B cell (primary cell): ENCODE data around the gene PPFIA4. TPM values are rescaled to one million over a fixed set of nuclear protein-coding genes. Genes with fewer than 3 reads are reported as not detected.

Source experiments
- ATAC-seq: fragments of 200-7000 bp; cut with Tn5 transposase; one replicate; pipeline ENCODE4 v1.10.0; 2021; ENCODE audit warnings: low read depth, mild to moderate bottlenecking, moderate number of reproducible peaks, moderate library complexity
- CTCF ChIA-PET: fragments of 350-600 bp; sonication (Branson Sonifier 250); formaldehyde crosslinking; loops from one replicate; lab custom pipeline; 2021; ENCODE audit warnings: antibody characterized with exemption, inconsistent platforms; lab: Charles Lee
- POLR2A ChIA-PET: fragments of 350-600 bp; sonication (Branson Sonifier 250); formaldehyde crosslinking; loops from one replicate; lab custom pipeline; 2021; ENCODE audit warnings: antibody characterized with exemption; lab: Charles Lee
- DNase-seq: peaks from one replicate; pipeline ENCODE4 v3.0.0; 2013
- H2AFZ ChIP-seq: 2 replicates; pipeline ENCODE4 v1.6.1; 2012; ENCODE audit warnings: mild to moderate bottlenecking, low read depth, low read length; ENCODE audit not compliant: insufficient read depth, poor library complexity, severe bottlenecking
- H3K27ac ChIP-seq, 2 donors: 1 replicate in 1 of 2; 2 replicates in 1 of 2; pipeline ENCODE4 v1.5.1; 2012 to 2013; ENCODE audit warnings: low read length in 2 of 2, mild to moderate bottlenecking in 2 of 2, moderate library complexity in 1 of 2
- H3K27me3 ChIP-seq, 4 experiments: fragments of 200-600 bp in 1 of 4; sonication (generic) in 1 of 4; replicated peaks in 1 of 4; 1 replicate in 2 of 4; 2 replicates in 2 of 4; pipeline versions ENCODE4 v1.6.1 to v1.7.0; 2013 to 2016; ENCODE audit warnings: low read length in 3 of 4, mild to moderate bottlenecking in 2 of 4, mixed read lengths in 1 of 4, moderate library complexity in 1 of 4; ENCODE audit not compliant: insufficient read depth in 4 of 4, control insufficient read depth in 3 of 4; ENCODE audit errors: control extremely low read depth in 1 of 4
- H3K36me3 ChIP-seq, 2 experiments: replicated peaks in 1 of 2; 1 replicate in 1 of 2; 2 replicates in 1 of 2; pipeline versions ENCODE4 v1.6.1 to v1.7.1; 2013; ENCODE audit warnings: low read length in 1 of 2; ENCODE audit not compliant: insufficient read depth in 2 of 2, control insufficient read depth in 1 of 2; ENCODE audit errors: control extremely low read depth in 1 of 2, extremely low read depth in 1 of 2
- H3K4me1 ChIP-seq, 2 donors: fragments of 200-600 bp in 1 of 2; sonication (generic) in 1 of 2; 1 replicate in 1 of 2; 2 replicates in 1 of 2; pipeline versions ENCODE4 v1.5.1 to v1.6.1; 2013 to 2017; ENCODE audit warnings: low read length in 2 of 2; ENCODE audit not compliant: control insufficient read depth in 2 of 2, insufficient read depth in 2 of 2
- H3K4me2 ChIP-seq: replicated peaks from 2 replicates; pipeline ENCODE3; 2012; ENCODE audit warnings: mild to moderate bottlenecking, low read depth, low read length; ENCODE audit not compliant: poor library complexity, severe bottlenecking
- H3K4me3 ChIP-seq, 5 experiments: fragments of 200-600 bp in 1 of 5; sonication (generic) in 1 of 5; 1 replicate in 3 of 5; 2 replicates in 2 of 5; pipeline versions ENCODE4 v1.5.1 to v1.7.0; 2011 to 2016; ENCODE audit warnings: low read length in 4 of 5, mild to moderate bottlenecking in 4 of 5, low read depth in 2 of 5, control low read depth in 1 of 5, moderate library complexity in 1 of 5; ENCODE audit not compliant: insufficient read depth in 1 of 5; ENCODE audit errors: control extremely low read depth in 1 of 5, extremely low read depth in 1 of 5
- H3K79me2 ChIP-seq: fragments of 200-600 bp; sonication (generic); one replicate; pipeline ENCODE4 v1.6.0; 2016; ENCODE audit warnings: low read length; ENCODE audit not compliant: control insufficient read depth, insufficient read depth
- H3K9ac ChIP-seq: fragments of 200-600 bp; sonication (generic); 2 replicates; pipeline ENCODE4 v1.6.1; 2017; ENCODE audit warnings: mild to moderate bottlenecking, low read length, moderate library complexity
- H3K9me3 ChIP-seq, 3 donors: one replicate each; pipeline versions ENCODE4 v1.6.1 to v1.7.1; 2013; ENCODE audit warnings: low read length in 2 of 3; ENCODE audit not compliant: control insufficient read depth in 2 of 3, insufficient read depth in 1 of 3; ENCODE audit errors: control extremely low read depth in 1 of 3
- H4K20me1 ChIP-seq: 2 replicates; pipeline ENCODE4 v1.6.0; 2012; ENCODE audit warnings: mild to moderate bottlenecking, low read length; ENCODE audit not compliant: insufficient read depth, control insufficient read depth, poor library complexity, severe bottlenecking
- H3K27ac Mint-ChIP-seq: one replicate; pipeline ENCODE4 v1.8.0; 2021; ENCODE audit warnings: mixed read lengths
- H3K27me3 Mint-ChIP-seq: one replicate; pipeline ENCODE4 v1.8.0; 2021; ENCODE audit warnings: mixed read lengths
- H3K4me1 Mint-ChIP-seq: one replicate; pipeline ENCODE4 v1.8.0; 2021; ENCODE audit warnings: mixed read lengths
- H3K4me3 Mint-ChIP-seq: one replicate; pipeline ENCODE4 v1.8.0; 2021; ENCODE audit warnings: mixed read lengths
- H3K9me3 Mint-ChIP-seq: one replicate; pipeline ENCODE4 v1.8.0; 2022; ENCODE audit warnings: mixed read lengths; ENCODE audit not compliant: insufficient read depth
- CTCF ChIP-seq: fragments of 200-600 bp; IDR thresholded peaks from one replicate; pipeline ENCODE4 v1.8.0; 2022; ENCODE audit warnings: antibody characterized with exemption, mild to moderate bottlenecking
- EZH2 ChIP-seq: IDR thresholded peaks from 2 replicates; pipeline ENCODE4 v1.6.1; 2012; ENCODE audit warnings: borderline replicate concordance, low read depth, mild to moderate bottlenecking, moderate library complexity, low read length; ENCODE audit not compliant: insufficient read depth, poor library complexity, severe bottlenecking
- WGBS: methylation state at CpG from one replicate; pipeline ENCODE4 v1.1.5; 2013; ENCODE audit warnings: missing lambda C conversion rate; ENCODE audit not compliant: insufficient coverage; 5-methylcytosine and 5-hydroxymethylcytosine counted together
- intact Hi-C: fragments of 100-400 bp; cut with micrococcal nuclease; formaldehyde crosslinking; loops from one replicate; pipeline ENCODE4 v1.10.0; 2022
- polyA plus RNA-seq: library from polyadenylated mRNA; depleted of rRNA; stranded (reverse); fragments of >200 nt; gene quantifications from 2 replicates; pipeline ENCODE4 v1.2.3, GENCODE V29; 2012
- total RNA-seq, 2 donors: library from RNA; stranded (reverse); fragments of 120-200 nt in 1 of 2; gene quantifications; 1 replicate in 1 of 2; 2 replicates in 1 of 2; pipeline versions ENCODE4 v1.2.3 to v1.2.4, GENCODE V29; 2013 to 2022

Gene PPFIA4
- total and polyA plus RNA-seq, 2 donors (not counting 1 experiment from before 2014, with no cell fraction given), result 0.09 to 0.62 TPM

DNA sequence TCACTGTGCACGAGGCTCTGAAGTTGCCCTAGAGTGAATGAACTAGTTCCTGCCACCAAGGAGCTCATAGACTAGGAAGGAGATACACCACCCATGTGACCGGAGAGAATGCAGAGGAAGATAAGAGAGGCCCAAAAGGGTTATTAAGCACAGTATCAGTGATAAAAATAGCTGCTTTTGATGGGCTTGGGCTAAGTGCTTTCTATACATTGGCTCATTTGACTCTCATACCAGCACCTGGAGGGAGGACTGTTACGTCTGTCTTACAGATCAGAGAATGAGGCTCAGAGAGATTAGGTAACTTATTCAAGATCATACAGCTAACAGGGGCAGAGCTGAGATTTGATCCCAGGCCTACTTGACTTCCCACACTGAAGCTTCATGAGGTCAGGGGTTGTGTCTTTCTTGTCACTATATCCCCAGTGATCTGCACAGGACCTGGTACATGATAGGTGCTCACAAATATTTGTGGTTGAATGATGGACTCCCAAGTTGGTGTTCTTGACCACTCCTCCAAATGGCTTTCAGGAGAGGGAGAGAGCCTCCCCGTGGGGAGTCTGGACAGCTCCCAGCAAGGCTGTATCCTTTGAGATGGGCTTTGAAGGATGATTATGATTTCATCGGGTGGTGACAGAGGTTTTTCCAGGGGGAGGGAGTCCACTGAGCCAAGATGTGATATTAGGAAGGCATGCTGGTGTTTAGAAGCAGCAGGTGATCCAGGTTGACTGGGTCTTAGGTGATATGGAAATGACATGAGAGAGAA is 14.4 kb downstream of the PPFIA4 start:
- Histone ChIP-seq H3K4me3 (no peak overlapping the region), H2AFZ (no peak overlapping the region), H3K36me3 (no peaks in the 10 kb centered on the region), H3K27ac (no peak overlapping the region), H3K4me1 (peaks cover 0 to 2% of the 10 kb centered on the region in 2 donors), H3K4me2 (no peak overlapping the region), H3K27me3 (peaks cover 0 to 7% (median 2%) of the 10 kb centered on the region in 4 experiments), H3K9ac (no peak overlapping the region), H3K9me3 (no peaks in the 10 kb centered on the region), H4K20me1 (no peaks in the 10 kb centered on the region), H3K79me2 (no peaks in the 10 kb centered on the region)
- Mint-ChIP-seq H3K4me1 (peaks cover 1% of the 10 kb centered on the region), H3K27ac (no peak overlapping the region), H3K4me3 (no peak overlapping the region), H3K9me3 (no peaks in the 10 kb centered on the region), H3K27me3 (peaks cover 12% of the 10 kb centered on the region)
- TF ChIP-seq CTCF (no peak), EZH2 (no peak)
- ATAC-seq (no peak), DNase-seq (no peak)
- ChIA-PET CTCF (interaction anchor here (0.9 to 5.8 kb wide), 14 partner anchors 11 to 663 kb away, joined by 3 to 135 read pairs (median 6); no protein-coding TSS in a partner anchor), POLR2A (no interaction called here)
- 49% methylated on average over 4 of the region's 5 CpGs for WGBS
- intact Hi-C loops, result no loop called here

- Histone ChIP-seq H3K27me3 (peaks cover 0 to 7% (median 2%) of the 10 kb centered on the region in 4 experiments), H3K79me2 (no peaks in the 10 kb centered on the region), H3K4me3 (no peak overlapping the region), H3K4me1 (peaks cover 0 to 2% of the 10 kb centered on the region in 2 donors), H3K36me3 (no peaks in the 10 kb centered on the region), H3K9ac (no peak overlapping the region), H3K9me3 (no peaks in the 10 kb centered on the region), H2AFZ (no peak overlapping the region), H3K4me2 (no peak overlapping the region), H3K27ac (no peak overlapping the region), H4K20me1 (no peaks in the 10 kb centered on the region)
- no peak overlapping the region for H3K27ac Mint-ChIP-seq
- ATAC-seq (no peak), DNase-seq (no peak)
- 93% methylated on average over 3 of the region's 3 CpGs for WGBS
- ChIA-PET CTCF (interaction anchor here (1.2 to 5.8 kb wide), 8 partner anchors 14 to 299 kb away, joined by 3 to 135 read pairs (median 3); no protein-coding TSS in a partner anchor), POLR2A (no interaction called here)
- peaks cover 1% of the 10 kb centered on the region for H3K4me1 Mint-ChIP-seq
- TF ChIP-seq CTCF, result no peak
- intact Hi-C loops, result no loop called here
- no peak overlapping the region for H3K4me3 Mint-ChIP-seq
- H3K27me3 Mint-ChIP-seq, result peaks cover 11% of the 10 kb centered on the region
- no peaks in the 10 kb centered on the region for H3K9me3 Mint-ChIP-seq
These were observed 15.2 kb downstream of the PPFIA4 start for GRCh38 chr1:203041351-203041932.
